ENCODE data around the gene RAD52.

DNA sequence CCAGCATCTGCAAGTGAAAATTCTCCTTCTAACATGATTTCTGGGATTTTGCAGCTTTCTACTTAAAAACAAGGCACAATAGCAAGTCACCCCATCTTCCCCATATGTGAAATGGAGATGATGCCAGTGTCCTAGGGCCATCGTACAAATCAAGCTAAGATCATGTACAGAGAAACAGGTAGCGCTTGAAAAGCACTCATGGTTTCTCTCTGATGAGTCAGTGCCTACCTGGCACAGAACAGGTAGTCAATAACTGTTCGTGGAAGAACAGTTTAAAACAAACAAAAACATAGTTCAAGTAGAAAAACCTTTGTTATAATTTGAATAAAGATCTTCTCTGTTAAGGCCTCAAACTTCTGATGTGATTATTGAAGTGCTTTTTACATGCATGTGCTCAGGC, 46.9 kb downstream of the RAD52 start:
- TF ChIP-seq EZH2phosphoT487 (IDR thresholded peaks at IDR 0.05; ENCODE audit: low read depth): no peak
- TF ChIP-seq, protein P1, sequence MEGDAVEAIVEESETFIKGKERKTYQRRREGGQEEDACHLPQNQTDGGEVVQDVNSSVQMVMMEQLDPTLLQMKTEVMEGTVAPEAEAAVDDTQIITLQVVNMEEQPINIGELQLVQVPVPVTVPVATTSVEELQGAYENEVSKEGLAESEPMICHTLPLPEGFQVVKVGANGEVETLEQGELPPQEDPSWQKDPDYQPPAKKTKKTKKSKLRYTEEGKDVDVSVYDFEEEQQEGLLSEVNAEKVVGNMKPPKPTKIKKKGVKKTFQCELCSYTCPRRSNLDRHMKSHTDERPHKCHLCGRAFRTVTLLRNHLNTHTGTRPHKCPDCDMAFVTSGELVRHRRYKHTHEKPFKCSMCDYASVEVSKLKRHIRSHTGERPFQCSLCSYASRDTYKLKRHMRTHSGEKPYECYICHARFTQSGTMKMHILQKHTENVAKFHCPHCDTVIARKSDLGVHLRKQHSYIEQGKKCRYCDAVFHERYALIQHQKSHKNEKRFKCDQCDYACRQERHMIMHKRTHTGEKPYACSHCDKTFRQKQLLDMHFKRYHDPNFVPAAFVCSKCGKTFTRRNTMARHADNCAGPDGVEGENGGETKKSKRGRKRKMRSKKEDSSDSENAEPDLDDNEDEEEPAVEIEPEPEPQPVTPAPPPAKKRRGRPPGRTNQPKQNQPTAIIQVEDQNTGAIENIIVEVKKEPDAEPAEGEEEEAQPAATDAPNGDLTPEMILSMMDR (IDR thresholded peaks at IDR 0.05; ENCODE audit: low read depth, low read length): no peak
